Mesothelial cell of epicardium (in vitro differentiated cells): ENCODE measurements around the gene SACM1L. TPM values are rescaled to one million over a fixed set of nuclear protein-coding genes. Genes with fewer than 3 reads are reported as not detected.

Source experiments
- DNase-seq, 2 experiments: peaks; one replicate each; pipeline ENCODE4 v3.0.0; 2021; ENCODE audit warnings: low spot score in 2 of 2; ENCODE audit not compliant: unreplicated experiment in 2 of 2
- H3K27ac Mint-ChIP-seq: 2 replicates; pipeline ENCODE4 v1.8.0; 2021; ENCODE audit warnings: mixed read lengths
- H3K27me3 Mint-ChIP-seq: 2 replicates; pipeline ENCODE4 v1.8.0; 2021; ENCODE audit warnings: low read depth, mixed read lengths
- H3K36me3 Mint-ChIP-seq: 2 replicates; pipeline ENCODE4 v1.8.0; 2021; ENCODE audit warnings: mixed read lengths
- H3K4me1 Mint-ChIP-seq: 2 replicates; pipeline ENCODE4 v1.8.0; 2021; ENCODE audit warnings: mixed read lengths
- H3K4me3 Mint-ChIP-seq: 2 replicates; pipeline ENCODE4 v1.8.0; 2021; ENCODE audit warnings: mild to moderate bottlenecking, moderate library complexity, mixed read lengths
- H3K9me3 Mint-ChIP-seq: 2 replicates; pipeline ENCODE4 v1.8.0; 2021; ENCODE audit warnings: mixed read lengths
- total RNA-seq: library from RNA; stranded (reverse); gene quantifications from 3 replicates; pipeline ENCODE4 v1.2.1, GENCODE V29; 2021
- TF ChIP-seq, protein P1 (sequence below): fragments of 200-600 bp; sonication (generic); IDR thresholded peaks from one replicate; pipeline ENCODE4 v1.5.0; 2021; ENCODE audit warnings: antibody characterized with exemption; ENCODE audit not compliant: unreplicated experiment

SACM1L gene
- total RNA-seq, 1 donor from 2014 or later = 51.8 TPM

DNA sequence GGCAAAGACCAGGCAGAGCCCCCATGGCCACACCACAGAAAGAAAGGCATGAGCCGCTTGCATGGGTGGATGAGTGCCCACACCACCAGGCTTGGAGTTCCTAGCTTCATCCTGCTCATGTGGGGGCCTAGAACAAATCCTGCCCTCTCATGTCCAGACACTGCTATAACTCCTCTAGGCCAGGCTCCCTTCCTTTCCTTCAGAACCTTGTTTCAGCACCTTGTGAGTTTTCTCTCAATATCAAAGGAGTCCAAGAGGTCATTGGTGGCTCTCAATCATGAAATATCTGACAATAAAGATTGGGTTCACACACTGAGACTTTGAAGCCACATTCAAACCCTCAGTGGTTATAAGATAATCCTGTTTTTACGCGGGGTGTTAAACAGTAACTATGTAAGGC, 94.5 kb downstream of the SACM1L start:
- Mint-ChIP-seq H3K9me3 (peaks cover 9% of the 10 kb centered on the region), H3K4me3 (no peak overlapping the region), H3K27ac (no peak overlapping the region), H3K36me3 (no peaks in the 10 kb centered on the region), H3K4me1 (no peaks in the 10 kb centered on the region), H3K27me3 (peaks cover 25% of the 10 kb centered on the region)
- TF ChIP-seq, protein P1, sequence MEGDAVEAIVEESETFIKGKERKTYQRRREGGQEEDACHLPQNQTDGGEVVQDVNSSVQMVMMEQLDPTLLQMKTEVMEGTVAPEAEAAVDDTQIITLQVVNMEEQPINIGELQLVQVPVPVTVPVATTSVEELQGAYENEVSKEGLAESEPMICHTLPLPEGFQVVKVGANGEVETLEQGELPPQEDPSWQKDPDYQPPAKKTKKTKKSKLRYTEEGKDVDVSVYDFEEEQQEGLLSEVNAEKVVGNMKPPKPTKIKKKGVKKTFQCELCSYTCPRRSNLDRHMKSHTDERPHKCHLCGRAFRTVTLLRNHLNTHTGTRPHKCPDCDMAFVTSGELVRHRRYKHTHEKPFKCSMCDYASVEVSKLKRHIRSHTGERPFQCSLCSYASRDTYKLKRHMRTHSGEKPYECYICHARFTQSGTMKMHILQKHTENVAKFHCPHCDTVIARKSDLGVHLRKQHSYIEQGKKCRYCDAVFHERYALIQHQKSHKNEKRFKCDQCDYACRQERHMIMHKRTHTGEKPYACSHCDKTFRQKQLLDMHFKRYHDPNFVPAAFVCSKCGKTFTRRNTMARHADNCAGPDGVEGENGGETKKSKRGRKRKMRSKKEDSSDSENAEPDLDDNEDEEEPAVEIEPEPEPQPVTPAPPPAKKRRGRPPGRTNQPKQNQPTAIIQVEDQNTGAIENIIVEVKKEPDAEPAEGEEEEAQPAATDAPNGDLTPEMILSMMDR = no peak
- peak in 1 of 2 experiments; percentile 20 for DNase-seq

DNA sequence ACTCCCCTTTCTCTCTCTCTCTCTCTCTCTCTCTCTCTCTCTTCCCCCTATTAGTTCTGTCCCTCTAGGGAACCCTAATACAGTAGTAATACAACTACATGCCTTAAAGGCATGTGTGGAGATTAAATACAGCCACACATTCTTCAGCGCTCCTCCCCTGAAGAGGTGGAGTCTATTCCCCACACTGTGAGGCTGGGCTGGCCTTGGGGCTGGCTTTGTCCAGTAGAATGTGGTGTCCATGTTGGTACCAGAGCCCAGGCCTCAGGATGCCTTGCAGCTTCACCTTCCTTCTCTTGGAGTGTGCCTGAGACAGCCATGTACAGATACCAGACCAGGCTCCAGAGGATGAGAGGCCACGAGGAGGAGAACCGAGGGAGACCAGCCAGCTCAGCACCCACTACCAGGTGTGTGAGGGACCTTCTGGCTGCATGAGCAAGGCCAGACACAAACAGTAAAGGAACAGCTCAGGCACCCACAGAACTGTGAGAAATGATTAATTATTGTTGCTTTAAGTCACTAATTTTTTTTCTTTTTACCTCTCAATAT, 96.5 kb downstream of the SACM1L start:
- no peak overlapping the region for H3K4me3 Mint-ChIP-seq
- peaks cover 32% of the 10 kb centered on the region for H3K27me3 Mint-ChIP-seq
- no peaks in the 10 kb centered on the region for H3K36me3 Mint-ChIP-seq
- no peaks in the 10 kb centered on the region for H3K4me1 Mint-ChIP-seq
- H3K27ac Mint-ChIP-seq = no peak overlapping the region
- peaks cover 20% of the 10 kb centered on the region for H3K9me3 Mint-ChIP-seq
- TF ChIP-seq, protein P1 = no peak
- DNase-seq = peak in 1 of 2 experiments; percentile 7

DNA sequence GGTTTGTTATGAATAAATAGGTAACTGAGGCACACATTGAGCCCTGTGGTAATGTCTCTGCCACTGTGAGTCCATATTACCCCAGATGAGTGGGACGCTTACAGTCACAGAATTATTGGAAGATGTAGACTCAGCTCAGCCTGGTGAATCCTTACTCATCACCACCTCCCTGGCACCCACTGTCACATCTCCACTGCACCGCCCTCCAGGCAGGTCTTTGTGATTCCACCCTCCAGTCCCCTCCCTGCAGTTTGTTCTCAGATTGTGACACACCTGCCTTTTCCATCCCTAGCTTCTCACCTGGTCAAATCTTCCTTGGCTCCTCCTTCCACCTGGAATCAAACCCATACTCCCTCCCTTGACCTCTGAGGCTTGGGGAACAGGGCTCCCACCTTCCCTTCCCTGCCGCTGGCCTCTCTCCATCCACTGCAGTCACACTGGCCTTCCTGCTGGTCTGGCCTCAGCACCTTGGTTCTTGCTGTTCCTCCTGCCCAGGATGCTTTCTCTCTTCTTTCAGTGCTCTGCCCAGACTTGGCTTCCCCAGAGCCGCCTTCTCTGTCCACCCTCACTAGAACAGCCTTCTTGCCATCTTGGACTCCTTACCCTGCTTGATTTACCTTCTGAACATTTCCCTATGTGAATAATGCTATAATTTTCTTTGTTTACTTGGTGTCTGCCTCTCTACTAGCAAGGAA, 97.8 kb downstream of the SACM1L start:
- peak in 1 of 2 experiments; percentile 20 for DNase-seq
- peaks cover 20% of the 10 kb centered on the region for H3K9me3 Mint-ChIP-seq
- no peak overlapping the region for H3K4me3 Mint-ChIP-seq
- TF ChIP-seq, protein P1 = no peak
- no peaks in the 10 kb centered on the region for H3K36me3 Mint-ChIP-seq
- H3K27me3 Mint-ChIP-seq = peaks cover 38% of the 10 kb centered on the region
- H3K4me1 Mint-ChIP-seq = no peaks in the 10 kb centered on the region
- H3K27ac Mint-ChIP-seq = no peak overlapping the region

DNA sequence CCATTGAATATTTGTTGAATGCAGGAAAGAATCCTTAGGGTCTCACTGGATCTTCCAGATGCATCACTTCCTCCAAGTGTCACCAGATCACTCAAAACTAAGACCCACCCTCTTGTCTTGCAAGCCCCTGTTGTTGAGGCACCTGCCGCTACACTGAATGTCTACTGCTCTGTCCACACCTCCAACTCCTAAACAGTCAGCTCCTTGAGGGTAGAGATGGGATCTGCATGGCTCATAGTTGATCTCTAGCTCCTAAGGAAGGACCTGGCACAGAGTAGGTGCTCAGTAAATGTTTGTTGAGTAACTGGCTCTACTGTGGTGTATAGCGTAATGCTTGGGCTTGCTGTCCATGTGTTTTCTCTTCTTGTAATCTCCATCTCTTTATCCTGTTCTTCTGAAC, 98.4 kb downstream of the SACM1L start:
- Mint-ChIP-seq H3K27ac (no peak overlapping the region), H3K36me3 (no peaks in the 10 kb centered on the region), H3K4me3 (no peak overlapping the region), H3K27me3 (peaks cover 42% of the 10 kb centered on the region), H3K9me3 (peaks cover 20% of the 10 kb centered on the region), H3K4me1 (no peaks in the 10 kb centered on the region)
- TF ChIP-seq, protein P1 = no peak
- peak in 1 of 2 experiments; percentile 14 for DNase-seq

DNA sequence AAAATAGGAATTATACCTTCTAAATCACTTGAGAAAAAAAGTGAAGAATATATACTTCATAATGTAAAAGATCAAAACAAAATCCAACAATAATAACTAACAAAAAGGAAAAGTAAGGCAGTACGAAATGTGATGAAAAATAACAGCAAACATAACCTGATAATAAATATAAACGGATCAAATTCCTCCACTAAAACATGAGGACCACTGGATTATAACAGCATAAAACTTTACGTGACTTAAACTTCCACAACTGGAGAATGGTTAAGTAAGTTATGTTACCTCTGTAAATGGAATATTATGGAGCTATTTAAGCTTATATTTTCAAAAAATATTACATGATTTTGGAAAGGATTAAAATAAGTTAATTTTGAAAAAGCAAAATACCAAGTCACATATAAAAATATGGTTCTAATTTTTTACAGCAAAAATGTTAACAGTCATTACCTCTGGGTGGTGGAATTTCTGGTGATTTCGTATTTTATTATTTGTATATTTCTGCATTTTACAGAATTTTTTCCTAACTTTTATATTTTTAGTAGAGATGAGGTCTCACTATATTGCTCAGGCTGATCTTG, 100.1 kb downstream of the SACM1L start:
- DNase-seq = no peak
- no peak overlapping the region for H3K27ac Mint-ChIP-seq
- peaks cover 56% of the 10 kb centered on the region for H3K27me3 Mint-ChIP-seq
- no peaks in the 10 kb centered on the region for H3K4me1 Mint-ChIP-seq
- H3K36me3 Mint-ChIP-seq = no peaks in the 10 kb centered on the region
- H3K4me3 Mint-ChIP-seq = no peak overlapping the region
- TF ChIP-seq, protein P1 = no peak
- peaks cover 18% of the 10 kb centered on the region for H3K9me3 Mint-ChIP-seq
